BLaER1 (cell line): ENCODE data around the gene GABRA5.

Source experiments
- H3K27ac ChIP-seq: shearing (Covaris generic); formaldehyde crosslinking; 2 replicates; pipeline ENCODE4 v1.8.1; 2022
- H3K27me3 ChIP-seq: shearing (Covaris generic); formaldehyde crosslinking; 2 replicates; pipeline ENCODE4 v1.8.1; 2022
- H3K36me3 ChIP-seq: shearing (Covaris generic); formaldehyde crosslinking; 2 replicates; pipeline ENCODE4 v1.8.1; 2022
- H3K4me1 ChIP-seq: shearing (Covaris generic); formaldehyde crosslinking; 2 replicates; pipeline ENCODE4 v1.8.1; 2022
- H3K4me2 ChIP-seq: shearing (Covaris generic); formaldehyde crosslinking; 2 replicates; pipeline ENCODE4 v1.8.1; 2022
- H3K4me3 ChIP-seq: shearing (Covaris generic); formaldehyde crosslinking; 2 replicates; pipeline ENCODE4 v1.8.1; 2022
- H3K9ac ChIP-seq: shearing (Covaris generic); formaldehyde crosslinking; 2 replicates; pipeline ENCODE4 v1.8.1; 2022
- H3K9me3 ChIP-seq: shearing (Covaris generic); formaldehyde crosslinking; 2 replicates; pipeline ENCODE4 v1.8.1; 2022
- H4K20me1 ChIP-seq: shearing (Covaris generic); formaldehyde crosslinking; 2 replicates; pipeline ENCODE4 v1.8.1; 2022
- Cebpa-rat ChIP-seq: shearing (Covaris generic); IDR thresholded peaks from 2 replicates; pipeline ENCODE4 v1.8.1; 2022

Gene GABRA5

GRCh38 chr15:26874774-26875475 is 8.1 kb downstream of the GABRA5 start:
- no peak overlapping the region for H3K9ac ChIP-seq
- H4K20me1 ChIP-seq, result no peaks in the 10 kb centered on the region
- no peak overlapping the region for H3K4me3 ChIP-seq
- no peak overlapping the region for H3K4me2 ChIP-seq
- no peaks in the 10 kb centered on the region for H3K9me3 ChIP-seq
- no peaks in the 10 kb centered on the region for H3K36me3 ChIP-seq
- H3K27me3 ChIP-seq, result no peaks in the 10 kb centered on the region
- TF ChIP-seq Cebpa-rat, result no peak
- peaks cover 6% of the 10 kb centered on the region; the same call in 1 of the 2 replicates for H3K4me1 ChIP-seq
- H3K27ac ChIP-seq, result no peak overlapping the region

GRCh38 chr15:26875476-26875850 is 8.6 kb downstream of the GABRA5 start:
- no peak for TF ChIP-seq Cebpa-rat
- Histone ChIP-seq H3K27me3 (no peaks in the 10 kb centered on the region), H3K9me3 (no peaks in the 10 kb centered on the region), H3K36me3 (no peaks in the 10 kb centered on the region), H3K4me1 (0 out of 2 replicates have a peak, but pooled peaks cover under 1% of the 10 kb centered on the region), H3K4me2 (no peak overlapping the region), H3K27ac (no peak overlapping the region), H4K20me1 (no peaks in the 10 kb centered on the region), H3K9ac (no peak overlapping the region), H3K4me3 (no peak overlapping the region)

GRCh38 chr15:26877831-26878230 is 11.0 kb downstream of the GABRA5 start:
- Histone ChIP-seq H3K27ac (no peak overlapping the region), H4K20me1 (no peaks in the 10 kb centered on the region)
- TF ChIP-seq Cebpa-rat, result no peak

GRCh38 chr15:26879706-26880105 is 12.8 kb downstream of the GABRA5 start:
- Histone ChIP-seq H3K4me1 (no peaks in the 10 kb centered on the region), H4K20me1 (no peaks in the 10 kb centered on the region), H3K9ac (no peak overlapping the region), H3K9me3 (no peaks in the 10 kb centered on the region), H3K27me3 (no peaks in the 10 kb centered on the region), H3K27ac (no peak overlapping the region), H3K4me2 (no peak overlapping the region), H3K36me3 (no peaks in the 10 kb centered on the region), H3K4me3 (no peak overlapping the region)
- TF ChIP-seq Cebpa-rat, result no peak

More at GRCh38 chr15:26877831-26878230, 11.0 kb downstream of the GABRA5 start:
- Histone ChIP-seq H3K27me3 (no peaks in the 10 kb centered on the region), H3K4me1 (no peaks in the 10 kb centered on the region), H3K36me3 (no peaks in the 10 kb centered on the region), H3K9me3 (no peaks in the 10 kb centered on the region), H3K4me2 (no peak overlapping the region), H3K4me3 (no peak overlapping the region), H3K9ac (no peak overlapping the region)

DNA sequence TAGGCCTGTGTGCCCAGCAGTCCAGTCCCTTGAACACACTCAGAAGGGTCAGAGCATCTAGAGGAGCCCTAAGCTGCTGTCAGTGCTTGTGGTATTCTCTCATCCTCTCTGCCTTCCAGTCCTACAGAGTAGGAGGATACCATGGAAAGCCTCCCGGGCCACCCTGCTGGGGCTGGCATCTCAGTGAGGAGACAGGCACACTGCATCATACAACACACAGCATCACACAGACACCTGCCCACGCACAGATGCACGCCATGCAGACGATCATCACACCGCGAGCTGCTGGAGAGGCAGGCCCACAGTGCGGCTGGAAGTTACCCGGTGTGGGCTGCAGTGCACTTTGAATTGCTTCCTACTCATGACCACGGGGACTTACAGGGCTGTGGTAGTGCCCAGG is 15.2 kb downstream of the GABRA5 start:
- no peaks in the 10 kb centered on the region for H3K27me3 ChIP-seq
- H3K4me1 ChIP-seq, result no peaks in the 10 kb centered on the region
- TF ChIP-seq Cebpa-rat, result no peak
- no peak overlapping the region for H3K9ac ChIP-seq
- H3K27ac ChIP-seq, result no peak overlapping the region
- no peaks in the 10 kb centered on the region for H3K36me3 ChIP-seq
- no peak overlapping the region for H3K4me3 ChIP-seq
- H3K4me2 ChIP-seq, result no peak overlapping the region
- H4K20me1 ChIP-seq, result no peaks in the 10 kb centered on the region
- H3K9me3 ChIP-seq, result no peaks in the 10 kb centered on the region

- H4K20me1 ChIP-seq, result no peaks in the 10 kb centered on the region
- no peaks in the 10 kb centered on the region for H3K36me3 ChIP-seq
- no peak overlapping the region for H3K4me3 ChIP-seq
- H3K9ac ChIP-seq, result no peak overlapping the region
- TF ChIP-seq Cebpa-rat, result no peak
- H3K4me1 ChIP-seq, result no peaks in the 10 kb centered on the region
- H3K9me3 ChIP-seq, result no peaks in the 10 kb centered on the region
- H3K4me2 ChIP-seq, result no peak overlapping the region
- no peaks in the 10 kb centered on the region for H3K27me3 ChIP-seq
- no peak overlapping the region for H3K27ac ChIP-seq
Measured at GRCh38 chr15:26882616-26883365, 15.9 kb downstream of the GABRA5 start.

DNA sequence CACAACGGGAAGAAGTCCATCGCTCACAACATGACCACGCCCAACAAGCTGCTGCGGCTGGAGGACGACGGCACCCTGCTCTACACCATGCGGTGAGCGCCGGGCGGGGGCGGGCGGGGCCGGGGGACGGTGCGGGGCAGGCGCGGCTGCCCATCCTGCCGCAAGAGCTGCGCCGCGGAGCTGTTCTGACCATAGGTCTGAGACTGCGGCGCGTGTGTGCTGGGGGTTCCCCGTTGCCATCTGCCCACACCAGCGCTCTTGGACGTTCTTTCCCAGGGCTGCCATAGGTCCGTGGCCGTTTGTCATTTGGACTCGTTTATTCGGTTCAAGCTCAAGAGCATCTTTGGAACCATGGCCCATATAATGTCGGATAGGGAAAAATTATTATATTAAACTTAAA is 16.6 kb downstream of the GABRA5 start:
- no peaks in the 10 kb centered on the region for H3K9me3 ChIP-seq
- H3K9ac ChIP-seq, result no peak overlapping the region
- H3K27ac ChIP-seq, result no peak overlapping the region
- H3K27me3 ChIP-seq, result no peaks in the 10 kb centered on the region
- no peaks in the 10 kb centered on the region for H4K20me1 ChIP-seq
- H3K36me3 ChIP-seq, result no peaks in the 10 kb centered on the region
- no peak overlapping the region for H3K4me3 ChIP-seq
- no peak overlapping the region for H3K4me2 ChIP-seq
- TF ChIP-seq Cebpa-rat, result no peak
- H3K4me1 ChIP-seq, result no peaks in the 10 kb centered on the region

GRCh38 chr15:26886566-26886965 is 19.7 kb downstream of the GABRA5 start:
- H3K4me2 ChIP-seq, result no peak overlapping the region
- no peak overlapping the region for H3K4me3 ChIP-seq
- H3K9me3 ChIP-seq, result no peaks in the 10 kb centered on the region
- H3K27ac ChIP-seq, result no peak overlapping the region
- H4K20me1 ChIP-seq, result no peaks in the 10 kb centered on the region
- H3K4me1 ChIP-seq, result peaks cover 2% of the 10 kb centered on the region; the same call in 1 of the 2 replicates
- no peaks in the 10 kb centered on the region for H3K36me3 ChIP-seq
- H3K27me3 ChIP-seq, result no peaks in the 10 kb centered on the region; the same call in 1 of the 2 replicates
- H3K9ac ChIP-seq, result no peak overlapping the region
- TF ChIP-seq Cebpa-rat, result no peak

GRCh38 chr15:26887926-26888666 is 21.2 kb downstream of the GABRA5 start:
- Histone ChIP-seq H3K27me3 (peaks cover 7% of the 10 kb centered on the region), H3K9me3 (no peaks in the 10 kb centered on the region), H3K27ac (no peak overlapping the region), H3K36me3 (no peaks in the 10 kb centered on the region), H4K20me1 (no peaks in the 10 kb centered on the region), H3K4me3 (no peak overlapping the region), H3K4me1 (peaks cover 9% of the 10 kb centered on the region; the same call in 1 of the 2 replicates), H3K9ac (no peak overlapping the region), H3K4me2 (no peak overlapping the region)
- no peak for TF ChIP-seq Cebpa-rat

DNA sequence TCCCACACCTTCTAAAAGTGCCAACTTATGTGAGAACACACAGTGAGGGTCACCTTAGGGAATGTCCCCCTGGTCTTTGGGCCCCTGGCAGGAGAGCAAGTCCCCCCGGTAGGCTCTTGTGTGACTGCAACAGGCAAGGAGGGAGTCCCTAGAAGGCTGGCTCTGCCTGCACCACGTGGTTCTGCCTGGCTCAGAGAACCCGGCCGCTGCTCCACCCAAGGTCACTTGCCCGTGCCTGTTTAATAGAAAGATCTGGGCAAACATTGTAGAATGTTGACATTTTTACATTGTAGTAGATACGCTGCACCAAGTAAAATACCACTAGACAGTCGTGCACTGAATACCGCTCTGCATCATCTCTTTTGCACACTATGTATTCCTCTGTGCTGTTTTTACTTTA is 21.9 kb downstream of the GABRA5 start:
- TF ChIP-seq Cebpa-rat, result no peak
- H4K20me1 ChIP-seq, result no peaks in the 10 kb centered on the region
- H3K9me3 ChIP-seq, result no peaks in the 10 kb centered on the region; the same call in 1 of the 2 replicates
- H3K36me3 ChIP-seq, result no peaks in the 10 kb centered on the region
- peaks cover 9% of the 10 kb centered on the region; the same call in 1 of the 2 replicates for H3K4me1 ChIP-seq
- H3K27ac ChIP-seq, result no peak overlapping the region
- peaks cover 7% of the 10 kb centered on the region for H3K27me3 ChIP-seq
- no peak overlapping the region for H3K4me3 ChIP-seq
- H3K9ac ChIP-seq, result no peak overlapping the region
- no peak overlapping the region for H3K4me2 ChIP-seq
